GM18520 (cell line): Measurements from ENCODE around the gene TMIGD3.

Source experiments
- ATAC-seq: cut with Tn5 transposase; IDR thresholded peaks from one replicate; pipeline ENCODE4 v1.9.1; 2021; ENCODE audit not compliant: unreplicated experiment

The TMIGD3 gene

GRCh38 chr1:111509997-111510375 lies 6.6 kb upstream of the TMIGD3 start:
- ATAC-seq, result no peak

- ATAC-seq, result peak; percentile 29
These were observed 4.2 kb upstream of the TMIGD3 start for GRCh38 chr1:111507411-111508201.

DNA sequence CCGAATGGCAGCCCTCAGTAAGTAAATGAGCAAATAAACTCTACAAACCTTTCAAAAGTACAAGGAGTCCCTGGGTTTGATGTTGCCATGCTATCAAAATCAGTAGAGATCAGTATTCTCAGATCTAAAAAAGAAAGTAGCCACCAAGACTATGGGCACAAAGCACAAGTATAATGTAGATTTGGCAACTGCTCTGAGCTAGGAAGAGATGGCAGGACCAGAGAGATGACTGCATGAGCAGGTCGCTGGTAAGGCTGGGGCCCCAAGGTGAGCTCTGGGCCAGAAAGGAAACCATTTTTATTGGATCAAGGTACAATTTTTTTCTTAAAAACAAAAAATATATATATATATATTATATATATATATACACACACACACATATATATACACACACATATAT lies 3.1 kb upstream of the TMIGD3 start:
- no peak for ATAC-seq

DNA sequence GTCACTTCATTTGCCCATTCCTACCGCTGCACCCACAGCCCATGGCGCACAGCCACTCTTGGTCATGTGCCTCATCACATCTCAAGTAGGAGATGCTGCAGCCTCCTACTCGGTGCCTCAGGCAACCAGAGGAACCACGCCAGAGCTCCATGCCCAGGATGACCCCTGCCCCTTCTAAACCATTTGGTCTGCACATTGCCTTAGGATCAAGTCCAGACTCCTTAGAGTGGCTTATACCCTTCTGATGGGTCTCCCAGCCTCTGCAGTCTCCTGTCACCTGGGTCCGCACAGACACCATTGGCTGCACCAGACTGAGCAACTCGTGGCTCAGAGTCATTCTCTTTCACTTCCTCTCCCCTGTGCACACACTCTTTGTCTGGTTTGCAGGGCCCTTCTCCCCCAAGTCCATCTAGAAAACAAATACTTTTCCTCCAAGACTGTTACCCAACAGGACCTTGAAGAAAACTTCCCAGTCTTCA lies 2.2 kb upstream of the TMIGD3 start:
- ATAC-seq, result no peak

DNA sequence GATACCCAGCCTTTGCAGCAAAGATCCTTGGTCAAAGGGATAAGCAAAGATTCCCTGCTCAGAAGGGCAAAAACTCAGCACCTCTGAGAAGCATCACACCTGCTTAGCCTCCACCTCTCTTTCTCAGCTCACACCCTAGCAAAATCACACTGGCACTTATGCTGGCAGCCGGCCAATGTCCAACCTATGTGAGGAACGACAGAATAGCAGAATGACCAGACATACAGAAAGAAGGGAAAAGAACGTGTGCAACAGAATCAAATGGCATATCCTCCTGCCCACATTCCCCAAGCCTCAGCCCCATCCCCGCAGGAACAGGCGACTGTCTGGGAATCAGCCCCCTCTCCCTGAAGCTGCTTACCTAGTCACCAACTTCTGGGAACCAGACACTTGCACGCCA lies 664 bp upstream of the TMIGD3 start:
- no peak for ATAC-seq

- ATAC-seq, result no peak
These were observed 1.8 kb downstream of the TMIGD3 start for GRCh38 chr1:111501645-111502044.

DNA sequence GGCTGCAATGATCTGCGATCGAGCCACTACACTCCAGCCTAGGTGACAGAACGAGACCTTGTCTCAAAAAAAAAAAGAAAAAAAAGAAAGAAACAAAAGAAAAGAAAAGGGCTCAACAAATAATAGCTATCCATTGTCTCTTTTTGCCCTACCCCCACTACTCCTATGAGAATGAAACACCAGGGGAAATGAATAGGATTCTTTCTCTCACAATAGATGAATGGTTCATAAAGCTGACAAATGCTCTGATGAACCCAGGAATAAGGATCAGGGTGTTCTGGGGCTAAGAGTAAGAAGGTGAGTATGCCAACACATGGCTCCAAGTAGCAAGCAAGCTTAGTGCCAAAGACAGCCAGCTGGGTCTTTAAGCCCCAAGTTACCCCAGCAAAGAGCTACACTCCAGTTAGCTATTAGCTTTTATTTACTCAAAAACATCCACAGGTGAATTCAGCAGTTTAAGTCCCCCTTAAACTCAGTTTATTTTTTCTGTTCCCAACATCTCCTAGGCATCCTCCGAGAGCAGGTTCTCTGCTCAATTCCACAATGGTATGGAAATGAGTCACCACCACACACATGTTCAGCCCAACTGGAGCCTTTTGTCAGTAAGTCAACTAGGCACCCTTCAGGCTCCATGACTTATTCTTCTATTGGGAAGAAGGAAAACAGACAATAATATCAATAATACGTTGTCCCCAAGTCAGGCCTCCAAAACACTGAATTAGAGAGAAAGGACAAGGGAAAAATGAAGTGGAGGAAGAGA lies 4.2 kb downstream of the TMIGD3 start:
- no peak for ATAC-seq

DNA sequence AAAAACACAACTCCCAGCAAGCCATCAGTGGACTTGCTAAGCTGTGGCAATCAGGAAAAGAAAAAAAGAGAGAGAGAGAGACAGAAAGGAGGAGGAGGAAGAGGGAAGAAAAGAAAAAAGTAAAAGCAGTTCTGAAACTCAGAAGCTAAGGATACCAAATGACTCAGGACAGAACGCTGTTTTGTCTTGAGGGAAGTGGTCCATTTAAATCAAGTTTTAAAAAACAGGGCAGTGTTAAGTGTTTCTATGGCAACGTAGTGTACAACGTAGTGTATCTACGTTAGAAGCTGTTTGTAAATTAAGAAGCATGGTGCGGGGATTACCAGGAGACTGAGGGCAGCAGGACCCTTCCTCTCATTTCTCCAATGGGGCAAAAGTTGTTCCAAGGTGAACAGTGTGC lies 5.8 kb downstream of the TMIGD3 start:
- ATAC-seq, result no peak

GRCh38 chr1:111496398-111496797 lies 7.0 kb downstream of the TMIGD3 start:
- ATAC-seq, result no peak

GRCh38 chr1:111491070-111491469 lies 12.4 kb downstream of the TMIGD3 start:
- ATAC-seq, result no peak

- no peak for ATAC-seq
These were observed 13.2 kb downstream of the TMIGD3 start for GRCh38 chr1:111490220-111490619.

GRCh38 chr1:111489604-111490003 lies 13.8 kb downstream of the TMIGD3 start:
- ATAC-seq, result no peak

DNA sequence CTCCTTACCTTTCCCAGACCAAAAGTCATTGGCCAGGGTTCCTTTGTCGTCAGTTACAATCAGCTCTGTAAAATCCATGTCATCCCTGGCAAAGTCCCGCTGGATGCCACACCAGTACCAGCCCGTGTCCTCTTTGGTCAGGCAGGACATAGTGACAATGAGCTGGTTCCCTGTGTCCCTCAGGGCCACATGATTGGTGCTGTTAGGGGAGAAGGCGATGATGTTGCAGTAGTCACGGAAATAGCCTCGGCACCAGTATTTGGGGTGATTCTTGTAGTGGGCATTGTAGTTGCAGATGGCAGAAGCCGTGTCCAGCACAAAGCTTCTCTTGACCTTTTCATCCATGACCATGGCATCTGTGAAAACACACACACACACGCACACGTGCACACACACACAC lies 14.8 kb downstream of the TMIGD3 start:
- no peak for ATAC-seq

- ATAC-seq, result no peak
These were observed 16.3 kb downstream of the TMIGD3 start for GRCh38 chr1:111487133-111487532.

- no peak for ATAC-seq
These were observed 17.0 kb downstream of the TMIGD3 start for GRCh38 chr1:111486431-111486830.

GRCh38 chr1:111484391-111485026 lies 18.9 kb downstream of the TMIGD3 start:
- ATAC-seq, result no peak

DNA sequence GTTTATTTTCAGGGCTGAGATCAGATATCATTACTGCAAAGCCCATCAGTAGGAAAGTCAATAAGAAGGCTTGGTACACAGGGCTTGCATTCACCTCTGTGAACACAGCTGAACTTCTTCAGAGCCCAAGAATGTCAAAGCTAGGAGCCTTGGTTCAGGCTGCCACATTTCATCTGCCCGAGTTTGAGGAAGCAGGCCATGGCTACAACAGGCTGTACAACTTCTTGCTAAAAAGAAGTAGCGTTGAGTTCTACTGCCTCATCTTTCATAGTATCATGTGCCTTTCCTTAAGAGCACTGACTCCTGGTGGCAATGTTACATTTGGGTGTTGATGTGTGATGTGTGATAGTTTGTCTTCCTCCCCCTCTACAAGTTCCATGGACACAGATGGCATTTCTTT lies 19.6 kb downstream of the TMIGD3 start:
- no peak for ATAC-seq

DNA sequence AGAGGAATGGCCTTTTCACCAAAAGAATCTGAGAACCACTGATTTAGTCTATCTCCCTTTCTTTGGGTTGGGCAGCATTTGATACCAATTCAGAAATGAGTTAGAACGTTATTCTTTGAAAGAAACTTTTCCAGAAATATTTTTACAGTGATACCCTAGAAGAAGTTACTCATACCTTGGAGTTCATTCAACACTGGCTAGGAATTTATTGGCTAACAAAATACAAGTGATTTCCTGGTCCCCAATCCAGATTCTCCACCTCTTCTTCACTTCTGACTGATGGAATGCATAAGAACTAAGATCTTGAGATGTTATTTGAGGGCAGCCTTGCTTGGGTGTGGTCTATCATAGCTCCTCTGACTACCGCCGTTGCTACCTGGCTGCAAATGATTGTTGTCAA lies 20.3 kb downstream of the TMIGD3 start:
- no peak for ATAC-seq

DNA sequence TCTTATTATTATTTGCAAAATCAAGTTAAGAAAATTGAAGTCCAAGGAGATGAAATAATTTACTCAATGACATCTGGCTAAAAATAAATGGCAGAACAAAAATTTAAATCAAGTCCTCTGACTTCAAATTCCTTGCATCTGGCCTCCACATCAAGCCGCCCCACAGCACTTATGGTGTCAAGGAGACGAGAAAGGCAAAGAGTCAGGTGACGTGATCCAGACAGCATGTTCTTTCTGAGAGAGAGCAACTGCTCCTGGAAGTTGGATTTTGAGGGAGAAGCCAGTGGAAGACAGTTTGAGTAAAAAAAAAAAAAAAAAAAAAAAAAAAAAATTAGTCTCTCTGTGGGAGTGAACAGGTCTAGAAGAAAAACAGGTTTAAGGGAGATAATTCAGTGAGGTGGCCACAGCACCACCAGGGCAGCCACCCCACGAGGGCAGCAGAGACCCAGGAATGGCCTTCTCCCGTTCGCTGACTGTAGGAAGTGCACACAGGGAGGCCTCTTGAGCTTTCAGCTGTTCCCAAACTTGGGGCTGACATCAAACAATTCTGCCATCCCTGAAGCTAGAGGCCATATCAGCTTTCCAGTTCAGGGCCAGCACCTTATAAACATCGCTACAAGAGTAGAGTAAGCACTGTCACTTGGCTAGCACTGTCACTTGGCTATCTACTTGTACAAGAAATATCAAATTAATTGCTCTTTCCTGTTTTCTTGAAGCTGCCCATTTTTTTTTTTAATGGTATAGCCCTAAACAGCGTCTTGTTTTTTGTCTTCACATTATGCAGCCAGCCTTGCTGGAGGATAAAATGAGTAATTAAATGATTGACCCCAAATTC lies 21.8 kb downstream of the TMIGD3 start:
- ATAC-seq, result no peak

DNA sequence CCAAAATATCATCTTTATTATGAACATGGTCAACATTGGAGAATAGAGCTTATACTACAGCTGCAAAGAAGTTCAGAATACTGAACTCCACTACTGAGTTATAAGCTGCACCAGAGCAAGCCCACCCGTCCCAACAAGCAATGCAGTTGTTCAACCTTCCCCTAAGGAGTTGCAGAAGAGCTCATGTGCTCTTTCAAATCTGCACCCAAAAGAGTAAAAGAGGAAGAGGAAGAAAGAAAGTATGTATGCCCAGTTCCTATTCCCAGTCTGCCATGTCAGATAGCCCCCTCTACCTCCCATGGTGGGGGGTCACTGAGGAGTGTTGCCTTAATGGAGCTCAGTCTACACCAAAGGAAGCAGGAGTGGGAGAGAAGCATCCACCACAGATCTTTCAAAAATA lies 22.8 kb downstream of the TMIGD3 start:
- no peak for ATAC-seq

DNA sequence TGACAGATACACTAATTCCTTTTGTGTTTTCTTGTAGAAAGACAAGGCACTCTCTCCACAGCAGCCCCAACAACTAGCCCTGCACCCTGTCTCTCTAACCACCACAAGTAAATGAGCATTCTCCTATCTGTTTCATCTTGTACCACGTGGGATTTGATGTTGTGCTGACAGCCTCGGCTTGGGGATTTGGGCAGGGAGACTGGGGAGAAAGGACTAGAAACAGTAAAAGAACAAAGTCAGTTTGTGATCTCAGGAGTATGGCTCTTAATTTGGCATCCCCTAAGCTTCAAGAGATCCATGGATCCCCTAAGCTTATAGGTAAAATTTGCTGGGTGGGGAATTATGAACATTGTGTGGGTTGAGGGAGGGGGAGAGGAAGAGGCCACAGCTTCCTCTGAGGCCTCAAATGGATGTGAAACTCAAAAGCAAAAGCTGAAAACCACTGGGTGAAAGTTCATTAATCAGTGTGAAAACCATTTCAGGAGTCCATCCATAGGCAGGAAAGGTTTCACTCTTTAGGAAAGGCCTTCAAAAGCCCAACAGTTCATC lies 26.6 kb downstream of the TMIGD3 start:
- ATAC-seq, result no peak
